OCI-LY7 (cell line): Measurements from ENCODE around the gene RBM20. TPM values are rescaled to one million over a fixed set of nuclear protein-coding genes. Genes with fewer than 3 reads are reported as not detected.

ENCODE experiments used
- BruUV-seq: library from RNA; stranded (reverse); fragments of 400-500 nt; replicated peaks from 2 replicates; lab custom pipeline; 2021; lab: Mats Ljungman, UMichigan
- CTCF ChIA-PET: fragments of 300-600 bp; sonication (Branson Sonifier 250); formaldehyde crosslinking; loops from one replicate; lab custom pipeline; 2022; ENCODE audit warnings: antibody characterized with exemption; ENCODE audit not compliant: unreplicated experiment; lab: Charles Lee
- POLR2A ChIA-PET: fragments of 300-600 bp; sonication (Branson Sonifier 250); formaldehyde crosslinking; loops from one replicate; lab custom pipeline; 2022; ENCODE audit warnings: antibody characterized with exemption; lab: Charles Lee
- DNase-seq: peaks from one replicate; pipeline ENCODE4 v3.0.0-alpha.2; 2015; ENCODE audit warnings: low spot score
- H2AFZ ChIP-seq: fragments of 200-600 bp; sonication (generic), shearing (Covaris generic); 2 replicates; pipeline ENCODE4 v1.6.1; 2014; ENCODE audit warnings: mild to moderate bottlenecking, antibody characterized with exemption, low read length, moderate library complexity
- H3K27ac ChIP-seq: fragments of 200-600 bp; sonication (generic); 2 replicates; pipeline ENCODE4 v1.5.1; 2014; ENCODE audit warnings: mixed run types, low read depth, mild to moderate bottlenecking, moderate library complexity, low read length, inconsistent platforms; ENCODE audit not compliant: poor library complexity, severe bottlenecking
- H3K36me3 ChIP-seq: fragments of 200-600 bp; sonication (generic); 2 replicates; pipeline ENCODE4 v1.6.1; 2014; ENCODE audit warnings: mild to moderate bottlenecking, antibody characterized with exemption, low read length, moderate library complexity, mixed read lengths; ENCODE audit not compliant: insufficient read depth
- H3K4me1 ChIP-seq: fragments of 200-600 bp; sonication (generic); 2 replicates; pipeline ENCODE4 v1.5.1; 2014; ENCODE audit warnings: mild to moderate bottlenecking, low read length; ENCODE audit not compliant: insufficient read depth, poor library complexity, severe bottlenecking
- H3K4me2 ChIP-seq: fragments of 200-600 bp; sonication (generic); 2 replicates; pipeline ENCODE4 v1.6.1; 2014; ENCODE audit warnings: mild to moderate bottlenecking, low read length
- H3K4me3 ChIP-seq: fragments of 200-600 bp; sonication (generic); 2 replicates; pipeline ENCODE4 v1.5.1; 2014; ENCODE audit warnings: mild to moderate bottlenecking, low read depth, low read length; ENCODE audit not compliant: poor library complexity, severe bottlenecking
- H3K79me2 ChIP-seq: fragments of 200-600 bp; sonication (generic); 2 replicates; pipeline ENCODE4 v1.6.1; 2016; ENCODE audit warnings: low read depth, mild to moderate bottlenecking, low read length, moderate library complexity, mixed read lengths; ENCODE audit not compliant: insufficient read depth
- H3K9me2 ChIP-seq: fragments of 200-600 bp; sonication (generic); 2 replicates; pipeline ENCODE4 v1.6.1; 2016; ENCODE audit warnings: mild to moderate bottlenecking, low read length, mixed read lengths; ENCODE audit not compliant: insufficient read depth
- H3K9me3 ChIP-seq: fragments of 200-600 bp; sonication (generic); 2 replicates; pipeline ENCODE4 v1.6.1; 2014; ENCODE audit warnings: mild to moderate bottlenecking, mixed run types, low read length, mixed read lengths
- H4K20me1 ChIP-seq: fragments of 200-600 bp; sonication (generic); 2 replicates; pipeline ENCODE4 v1.6.1; 2014; ENCODE audit warnings: mild to moderate bottlenecking, antibody characterized with exemption, low read length, moderate library complexity, mixed read lengths; ENCODE audit not compliant: insufficient read depth
- CTCF ChIP-seq: fragments of 200-600 bp; sonication (generic); conservative IDR thresholded peaks from 2 replicates; pipeline ENCODE4 v1.5.1; 2014; ENCODE audit warnings: mild to moderate bottlenecking, antibody characterized with exemption, low read length, moderate library complexity, mixed read lengths
- EZH2phosphoT487 ChIP-seq: fragments of 200-600 bp; sonication (generic); IDR thresholded peaks from 2 replicates; pipeline ENCODE4 v1.6.1; 2018; ENCODE audit warnings: low read depth, borderline replicate concordance, mild to moderate bottlenecking, mixed run types, antibody characterized with exemption, low read length, moderate library complexity, mixed read lengths
- intact Hi-C: fragments of 100-400 bp; cut with micrococcal nuclease; formaldehyde crosslinking; loops from one replicate; pipeline ENCODE4 v1.10.0; 2022; ENCODE audit not compliant: unreplicated experiment
- total RNA-seq, 2 experiments: library from RNA; depleted of rRNA in 1 of 2; stranded (reverse); fragments of >200 nt in 1 of 2; shearing (Covaris generic) in 1 of 2; gene quantifications; 2 replicates each; pipeline ENCODE4 v1.2.3, GENCODE V29; 2014 to 2022

The RBM20 gene
- total RNA-seq, 2 experiments from 2014 or later: 0.35 to 1.0 TPM

DNA sequence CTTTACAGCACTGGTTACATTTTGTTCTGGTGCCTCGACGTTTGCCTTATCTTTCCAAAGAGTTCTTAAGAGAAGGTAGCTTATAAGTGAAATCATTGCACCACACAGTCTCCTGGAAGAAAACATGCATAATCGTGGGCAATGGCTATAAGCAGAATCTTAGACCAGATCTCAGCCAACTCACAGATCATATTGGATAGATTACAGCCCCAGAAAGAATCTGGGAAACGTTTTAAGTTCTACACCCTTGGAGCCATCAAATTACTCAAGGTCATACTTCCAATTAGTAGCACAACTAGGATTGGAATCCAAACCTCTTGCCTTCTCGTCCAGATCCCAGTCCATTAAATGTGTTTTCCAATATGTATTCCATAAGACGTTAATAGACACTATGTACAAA lies 218.8 kb downstream of the RBM20 start:
- no peaks in the 10 kb centered on the region for H3K36me3 ChIP-seq
- H3K9me2 ChIP-seq: no peaks in the 10 kb centered on the region
- H2AFZ ChIP-seq: peak overlapping the region; percentile 4; the same call in 1 of the 2 replicates
- intact Hi-C loops: loop anchor here (5.0 kb wide), 1 partner anchor 506 kb away; no protein-coding TSS in a partner anchor
- TF ChIP-seq EZH2phosphoT487 (no peak), CTCF (no peak)
- H3K4me1 ChIP-seq: peaks cover 100% of the 10 kb centered on the region
- peak overlapping the region; percentile 92 for H3K4me2 ChIP-seq
- H3K27ac ChIP-seq: peak overlapping the region; percentile 92
- no peaks in the 10 kb centered on the region for H3K9me3 ChIP-seq
- no peak overlapping the region for H3K4me3 ChIP-seq
- CTCF ChIA-PET: interaction anchor here (1.0 kb wide), 1 partner anchor 19 kb away, joined by 3 read pairs; no protein-coding TSS in a partner anchor
- no peak for DNase-seq
- no peaks in the 10 kb centered on the region for H4K20me1 ChIP-seq
- BruUV-seq: no TSS peak
- H3K79me2 ChIP-seq: no peaks in the 10 kb centered on the region
- POLR2A ChIA-PET: interaction anchor here (0.7 to 3.1 kb wide), 8 partner anchors 9 to 60 kb away, joined by 3 to 25 read pairs (median 3); partner anchors contain the start of gene PDCD4

DNA sequence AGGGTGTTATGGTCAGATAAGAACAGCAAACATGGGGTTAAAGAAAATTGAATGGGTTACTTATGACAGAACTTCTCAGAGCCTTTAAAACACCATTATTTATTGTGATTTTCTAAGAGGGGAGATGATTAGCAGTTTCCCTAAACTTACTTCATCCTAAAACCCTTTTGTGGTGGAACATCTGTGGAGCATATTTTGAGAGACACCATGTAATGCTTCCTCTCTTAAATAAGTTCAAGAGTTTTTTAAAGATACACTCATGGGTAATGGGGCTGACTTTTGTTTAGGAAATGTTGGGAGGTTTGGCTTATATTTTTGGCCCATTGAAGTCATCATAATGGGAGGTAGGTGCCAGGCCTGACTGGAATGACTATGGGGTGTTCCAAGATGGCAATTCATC lies 219.2 kb downstream of the RBM20 start:
- no peak for DNase-seq
- CTCF ChIA-PET: interaction anchor here (1.0 kb wide), 1 partner anchor 20 kb away, joined by 3 read pairs; no protein-coding TSS in a partner anchor
- H3K9me3 ChIP-seq: no peaks in the 10 kb centered on the region
- no peak for TF ChIP-seq CTCF
- no peak for TF ChIP-seq EZH2phosphoT487
- no peaks in the 10 kb centered on the region for H4K20me1 ChIP-seq
- no peaks in the 10 kb centered on the region for H3K79me2 ChIP-seq
- peaks cover 100% of the 10 kb centered on the region for H3K4me1 ChIP-seq
- peak overlapping the region; percentile 92 for H3K4me2 ChIP-seq
- no peaks in the 10 kb centered on the region for H3K9me2 ChIP-seq
- intact Hi-C loops: loop anchor here (5.0 kb wide), 1 partner anchor 506 kb away; no protein-coding TSS in a partner anchor
- H3K27ac ChIP-seq: peak overlapping the region; percentile 92
- no peak overlapping the region; the same call in 1 of the 2 replicates for H2AFZ ChIP-seq
- BruUV-seq: no TSS peak
- POLR2A ChIA-PET: interaction anchor here (0.9 to 1.1 kb wide), 4 partner anchors 9 to 20 kb away, joined by 3 to 5 read pairs (median 3); no protein-coding TSS in a partner anchor
- H3K36me3 ChIP-seq: no peaks in the 10 kb centered on the region
- no peak overlapping the region for H3K4me3 ChIP-seq

DNA sequence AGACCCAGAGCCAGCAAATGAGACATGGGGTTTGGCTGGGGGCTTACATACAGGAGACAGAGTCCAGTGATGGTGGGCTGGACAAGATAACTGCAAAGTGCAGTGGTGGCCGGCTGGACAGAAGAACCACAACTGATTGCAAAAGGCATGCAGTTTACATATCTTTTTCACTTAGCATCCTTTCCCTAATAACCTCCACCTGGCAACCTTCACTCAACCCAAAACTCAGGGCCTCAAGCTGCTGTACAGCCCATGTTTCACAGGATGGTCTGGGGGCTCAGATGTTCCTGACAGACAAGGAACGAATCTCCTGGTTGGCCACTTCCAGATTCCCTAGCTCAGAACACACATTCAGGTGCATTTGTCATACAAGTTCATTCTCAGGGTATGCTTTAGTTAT lies 219.8 kb downstream of the RBM20 start:
- peak overlapping the region; percentile 60 for H3K4me3 ChIP-seq
- no TSS peak for BruUV-seq
- POLR2A ChIA-PET: interaction anchor here (1.3 to 5.3 kb wide), 3 partner anchors 13 to 60 kb away, joined by 3 to 75 read pairs (median 27); no protein-coding TSS in a partner anchor

More for the DNA sequence above, 219.8 kb downstream of the RBM20 start:
- Histone ChIP-seq H3K36me3 (no peaks in the 10 kb centered on the region), H3K9me3 (no peaks in the 10 kb centered on the region), H2AFZ (no peak overlapping the region; the same call in 1 of the 2 replicates), H3K9me2 (no peaks in the 10 kb centered on the region), H3K4me2 (peak overlapping the region; percentile 92), H3K27ac (peak overlapping the region; percentile 92), H3K79me2 (no peaks in the 10 kb centered on the region; the same call in 1 of the 2 replicates), H3K4me1 (peaks cover 100% of the 10 kb centered on the region), H4K20me1 (no peaks in the 10 kb centered on the region)
- no peak for DNase-seq
- TF ChIP-seq EZH2phosphoT487 (no peak), CTCF (no peak)
- CTCF ChIA-PET: no interaction called here
- intact Hi-C loops: loop anchor here (2.0 to 5.0 kb wide), 2 partner anchors 21 to 507 kb away; no protein-coding TSS in a partner anchor
